CD4-positive, alpha-beta T cell treated with Interleukin-6 at 100 ng/mL for 8 hours (primary cell): Measurements from ENCODE around the gene PSTPIP2.

Experiments used
- DNase-seq: peaks from one replicate; pipeline ENCODE4 v3.0.0-alpha.2; 2020; ENCODE audit warnings: mixed read lengths, low spot score

PSTPIP2 gene

GRCh38 chr18:45935591-45936335 lies 136.3 kb downstream of the PSTPIP2 start:
- DNase-seq = no peak
